Activated naive CD8-positive, alpha-beta T cell treated with anti-CD3 and anti-CD28 coated beads for 36 hours (primary cell): ENCODE measurements around the gene RBFOX1. TPM values are rescaled to one million over a fixed set of nuclear protein-coding genes. Genes with fewer than 3 reads are reported as not detected.

Experiments
- DNase-seq: peaks from one replicate; pipeline ENCODE4 v3.0.0; 2021
- H3K27ac Mint-ChIP-seq: one replicate; pipeline ENCODE4 v1.8.0; 2022; ENCODE audit warnings: mild to moderate bottlenecking, moderate library complexity, mixed read lengths
- H3K27me3 Mint-ChIP-seq: one replicate; pipeline ENCODE4 v1.8.0; 2022; ENCODE audit warnings: mild to moderate bottlenecking, mixed read lengths
- H3K36me3 Mint-ChIP-seq: one replicate; pipeline ENCODE4 v1.8.0; 2021; ENCODE audit warnings: mild to moderate bottlenecking, mixed read lengths
- H3K4me1 Mint-ChIP-seq: one replicate; pipeline ENCODE4 v1.8.0; 2021; ENCODE audit warnings: mixed read lengths
- H3K4me3 Mint-ChIP-seq: one replicate; pipeline ENCODE4 v1.8.0; 2022; ENCODE audit warnings: mild to moderate bottlenecking, moderate library complexity, mixed read lengths
- H3K9me3 Mint-ChIP-seq: one replicate; pipeline ENCODE4 v1.8.0; 2022; ENCODE audit warnings: mixed read lengths
- total RNA-seq, 2 experiments: library from RNA; stranded (reverse); gene quantifications; one replicate each; pipeline ENCODE4 v1.2.3, GENCODE V29; 2021

Gene RBFOX1
- total RNA-seq, 2 experiments from 2014 or later, result not detected

DNA sequence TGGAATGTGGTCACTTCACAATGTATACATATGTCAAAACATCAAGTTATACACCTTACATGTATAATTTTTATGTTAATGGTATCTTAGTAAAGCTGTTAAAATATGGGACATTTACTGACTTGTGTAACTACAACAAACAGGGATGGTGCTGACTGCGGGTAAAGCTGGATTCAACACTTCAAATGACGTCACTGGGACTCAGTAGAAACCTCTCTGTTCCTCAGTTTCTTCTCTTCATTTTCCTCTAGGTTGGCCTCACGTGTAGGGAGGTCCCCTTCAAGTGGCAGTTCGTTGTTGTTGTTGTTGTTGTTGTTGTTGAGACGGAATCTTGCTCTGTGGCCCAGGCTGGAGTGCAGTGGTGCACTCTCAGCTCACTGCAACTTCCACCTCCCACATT is 182.9 kb downstream of the RBFOX1 start:
- DNase-seq, result no peak
- H3K9me3 Mint-ChIP-seq, result peaks cover 5% of the 10 kb centered on the region
- no peaks in the 10 kb centered on the region for H3K27me3 Mint-ChIP-seq
- no peak overlapping the region for H3K4me3 Mint-ChIP-seq
- H3K36me3 Mint-ChIP-seq, result no peaks in the 10 kb centered on the region
- no peak overlapping the region for H3K27ac Mint-ChIP-seq
- no peaks in the 10 kb centered on the region for H3K4me1 Mint-ChIP-seq

DNA sequence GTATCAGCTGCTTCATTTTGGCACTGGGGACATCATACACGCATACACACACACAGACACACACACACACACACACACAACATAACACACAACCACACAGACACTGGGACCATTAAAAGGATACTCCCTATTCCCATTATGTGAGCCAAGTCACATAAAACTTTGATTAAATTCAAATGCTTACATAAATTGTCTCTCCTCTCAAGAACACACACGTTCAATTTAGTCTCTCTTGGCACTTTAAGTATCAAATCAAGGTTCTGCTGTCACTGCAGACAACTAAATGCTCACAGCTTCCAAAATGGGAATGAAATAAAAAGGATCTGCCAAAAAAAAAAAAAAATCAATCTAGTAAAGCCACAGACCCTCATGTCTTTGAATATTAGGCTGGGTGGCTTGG is 184.9 kb downstream of the RBFOX1 start:
- H3K4me1 Mint-ChIP-seq, result no peaks in the 10 kb centered on the region
- H3K4me3 Mint-ChIP-seq, result no peak overlapping the region
- H3K27ac Mint-ChIP-seq, result no peak overlapping the region
- no peaks in the 10 kb centered on the region for H3K27me3 Mint-ChIP-seq
- no peak for DNase-seq
- no peaks in the 10 kb centered on the region for H3K36me3 Mint-ChIP-seq
- H3K9me3 Mint-ChIP-seq, result peaks cover 4% of the 10 kb centered on the region

GRCh38 chr16:7518158-7518557 is 185.5 kb downstream of the RBFOX1 start:
- H3K27me3 Mint-ChIP-seq, result no peaks in the 10 kb centered on the region
- H3K27ac Mint-ChIP-seq, result no peak overlapping the region
- no peak overlapping the region for H3K4me3 Mint-ChIP-seq
- H3K36me3 Mint-ChIP-seq, result no peaks in the 10 kb centered on the region
- no peak for DNase-seq
- H3K4me1 Mint-ChIP-seq, result no peaks in the 10 kb centered on the region
- H3K9me3 Mint-ChIP-seq, result peaks cover 4% of the 10 kb centered on the region

- Mint-ChIP-seq H3K9me3 (no peaks in the 10 kb centered on the region), H3K27ac (no peak overlapping the region), H3K36me3 (no peaks in the 10 kb centered on the region), H3K4me3 (no peak overlapping the region), H3K4me1 (no peaks in the 10 kb centered on the region), H3K27me3 (no peaks in the 10 kb centered on the region)
- no peak for DNase-seq
Observed at GRCh38 chr16:7521834-7522233, 189.2 kb downstream of the RBFOX1 start.

GRCh38 chr16:7524419-7524818 is 191.8 kb downstream of the RBFOX1 start:
- H3K36me3 Mint-ChIP-seq, result no peaks in the 10 kb centered on the region
- peaks cover 2% of the 10 kb centered on the region for H3K9me3 Mint-ChIP-seq
- no peak overlapping the region for H3K27ac Mint-ChIP-seq
- no peaks in the 10 kb centered on the region for H3K4me1 Mint-ChIP-seq
- H3K27me3 Mint-ChIP-seq, result no peaks in the 10 kb centered on the region
- H3K4me3 Mint-ChIP-seq, result no peak overlapping the region
- DNase-seq, result no peak

DNA sequence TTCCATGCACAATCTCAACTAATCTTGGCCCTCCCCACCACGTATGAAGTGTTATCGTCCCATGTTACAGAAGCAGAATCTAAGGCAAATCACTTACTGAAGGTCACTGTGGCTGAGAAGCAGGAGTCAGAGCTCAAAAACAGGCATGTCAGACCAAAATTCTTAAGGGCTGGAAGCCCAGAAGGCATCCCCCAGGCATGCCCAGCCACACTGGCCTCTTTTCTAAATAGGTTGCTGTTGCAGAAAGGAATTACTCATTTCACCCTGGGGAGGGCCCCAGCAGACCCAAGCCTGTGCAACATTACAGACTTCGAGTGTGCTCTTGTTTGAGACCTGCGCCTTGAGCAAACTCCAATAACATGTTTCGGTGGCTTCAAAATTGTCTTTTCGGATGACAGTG is 194.1 kb downstream of the RBFOX1 start:
- H3K4me1 Mint-ChIP-seq, result no peaks in the 10 kb centered on the region
- no peaks in the 10 kb centered on the region for H3K27me3 Mint-ChIP-seq
- peaks cover 3% of the 10 kb centered on the region for H3K9me3 Mint-ChIP-seq
- H3K4me3 Mint-ChIP-seq, result no peak overlapping the region
- DNase-seq, result no peak
- H3K27ac Mint-ChIP-seq, result no peak overlapping the region
- no peaks in the 10 kb centered on the region for H3K36me3 Mint-ChIP-seq

DNA sequence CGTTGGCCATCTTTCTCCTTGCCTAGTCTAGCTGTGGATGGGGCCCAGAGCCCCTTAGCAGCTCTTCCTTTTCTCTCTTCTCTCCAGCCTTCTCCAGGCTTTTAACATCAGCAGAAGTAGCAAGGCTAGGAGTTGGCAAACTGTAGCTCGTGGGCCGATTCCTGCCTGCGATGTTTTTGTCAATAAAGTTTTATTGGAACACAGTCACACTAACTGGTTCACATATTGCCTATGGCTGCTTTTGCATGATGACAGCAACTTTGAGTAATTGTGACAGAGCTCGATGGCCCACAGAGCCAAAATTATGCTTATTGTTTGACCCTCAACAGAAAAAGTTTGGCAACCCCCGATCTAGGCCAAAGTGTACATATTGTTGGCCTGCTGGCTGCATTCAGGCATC is 199.9 kb downstream of the RBFOX1 start:
- Mint-ChIP-seq H3K27me3 (no peaks in the 10 kb centered on the region), H3K36me3 (no peaks in the 10 kb centered on the region), H3K9me3 (peaks cover 1% of the 10 kb centered on the region), H3K4me1 (no peaks in the 10 kb centered on the region), H3K27ac (no peak overlapping the region), H3K4me3 (no peak overlapping the region)
- DNase-seq, result no peak

- H3K36me3 Mint-ChIP-seq, result no peaks in the 10 kb centered on the region
- DNase-seq, result no peak
- peaks cover 1% of the 10 kb centered on the region for H3K9me3 Mint-ChIP-seq
- no peaks in the 10 kb centered on the region for H3K4me1 Mint-ChIP-seq
- no peak overlapping the region for H3K4me3 Mint-ChIP-seq
- no peaks in the 10 kb centered on the region for H3K27me3 Mint-ChIP-seq
- no peak overlapping the region for H3K27ac Mint-ChIP-seq
Observed at GRCh38 chr16:7534749-7535148, 202.1 kb downstream of the RBFOX1 start.

DNA sequence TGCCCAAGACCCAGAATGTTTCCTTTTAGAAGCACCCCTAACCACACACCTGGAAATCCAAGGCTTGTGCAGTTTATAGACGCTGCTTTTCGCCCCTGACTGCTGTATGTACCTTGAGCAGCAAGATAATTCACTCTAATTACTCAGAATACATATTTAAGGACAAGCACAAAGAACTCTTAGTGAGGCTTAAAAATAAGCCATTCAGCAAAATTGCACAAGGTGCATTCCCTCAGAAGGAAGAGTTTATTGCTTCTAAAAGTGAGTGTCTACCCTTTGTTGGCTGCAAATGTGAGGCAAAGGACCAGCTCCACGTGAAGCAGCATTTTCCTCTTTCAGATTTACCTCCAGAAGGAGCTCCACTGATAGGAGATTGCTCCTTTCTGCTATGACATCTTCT is 208.4 kb downstream of the RBFOX1 start:
- DNase-seq, result no peak
- Mint-ChIP-seq H3K36me3 (no peaks in the 10 kb centered on the region), H3K27ac (no peak overlapping the region), H3K27me3 (no peaks in the 10 kb centered on the region), H3K9me3 (no peaks in the 10 kb centered on the region), H3K4me1 (no peaks in the 10 kb centered on the region), H3K4me3 (no peak overlapping the region)

- Mint-ChIP-seq H3K27me3 (no peaks in the 10 kb centered on the region), H3K9me3 (no peaks in the 10 kb centered on the region), H3K4me1 (no peaks in the 10 kb centered on the region), H3K36me3 (no peaks in the 10 kb centered on the region), H3K27ac (no peak overlapping the region), H3K4me3 (no peak overlapping the region)
- no peak for DNase-seq
Observed at GRCh38 chr16:7545251-7545650, 212.6 kb downstream of the RBFOX1 start.

GRCh38 chr16:7546948-7547347 is 214.3 kb downstream of the RBFOX1 start:
- no peaks in the 10 kb centered on the region for H3K4me1 Mint-ChIP-seq
- no peaks in the 10 kb centered on the region for H3K36me3 Mint-ChIP-seq
- H3K27me3 Mint-ChIP-seq, result no peaks in the 10 kb centered on the region
- no peaks in the 10 kb centered on the region for H3K9me3 Mint-ChIP-seq
- no peak for DNase-seq
- H3K4me3 Mint-ChIP-seq, result no peak overlapping the region
- H3K27ac Mint-ChIP-seq, result no peak overlapping the region

DNA sequence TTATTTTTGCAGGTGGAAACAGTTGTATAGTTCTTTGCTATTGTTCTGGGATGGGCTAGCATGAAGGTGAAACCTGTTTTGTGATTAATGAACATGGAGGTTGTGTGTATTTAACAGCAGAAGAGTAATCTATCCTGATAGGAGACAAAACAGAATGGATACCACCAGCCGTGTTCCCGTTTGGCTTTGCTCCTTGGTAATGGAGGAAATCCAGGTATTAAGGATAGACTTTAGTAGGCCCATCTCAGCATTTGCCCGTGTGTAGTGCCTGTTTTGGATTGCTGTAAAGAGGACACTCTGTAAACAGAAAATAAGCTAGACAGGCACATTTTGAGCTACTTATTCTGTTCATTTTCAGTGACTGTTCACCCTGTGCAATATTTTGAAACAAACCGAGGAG is 215.1 kb downstream of the RBFOX1 start:
- Mint-ChIP-seq H3K9me3 (no peaks in the 10 kb centered on the region), H3K4me1 (no peaks in the 10 kb centered on the region), H3K27ac (no peak overlapping the region), H3K4me3 (no peak overlapping the region), H3K36me3 (no peaks in the 10 kb centered on the region), H3K27me3 (no peaks in the 10 kb centered on the region)
- no peak for DNase-seq

DNA sequence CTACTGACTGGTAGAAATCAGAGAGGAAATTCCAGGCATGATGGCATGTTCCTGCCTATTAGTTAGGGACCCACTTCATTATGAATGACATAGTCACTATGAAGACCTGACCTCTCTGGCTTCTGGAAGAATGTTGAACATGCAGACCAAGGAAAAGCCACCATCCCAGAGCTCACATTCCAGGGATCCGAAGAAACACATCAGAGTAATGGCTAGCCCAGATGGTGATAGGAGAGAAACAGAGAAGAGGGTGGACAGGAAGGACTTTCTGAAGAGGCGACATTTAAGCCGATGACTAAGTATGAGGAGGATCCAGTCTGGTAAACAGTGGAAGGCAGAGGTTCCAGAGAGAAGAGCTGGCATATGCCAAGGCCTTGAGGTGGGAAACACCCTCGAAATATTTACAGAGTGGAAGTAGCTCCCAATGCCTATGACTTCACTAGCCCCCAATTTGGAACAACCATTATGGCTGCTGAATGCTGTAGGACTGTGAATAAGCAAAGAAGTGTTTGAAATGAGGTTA is 216.2 kb downstream of the RBFOX1 start:
- Mint-ChIP-seq H3K27ac (no peak overlapping the region), H3K9me3 (no peaks in the 10 kb centered on the region), H3K27me3 (no peaks in the 10 kb centered on the region), H3K4me3 (no peak overlapping the region), H3K36me3 (no peaks in the 10 kb centered on the region), H3K4me1 (no peaks in the 10 kb centered on the region)
- no peak for DNase-seq

DNA sequence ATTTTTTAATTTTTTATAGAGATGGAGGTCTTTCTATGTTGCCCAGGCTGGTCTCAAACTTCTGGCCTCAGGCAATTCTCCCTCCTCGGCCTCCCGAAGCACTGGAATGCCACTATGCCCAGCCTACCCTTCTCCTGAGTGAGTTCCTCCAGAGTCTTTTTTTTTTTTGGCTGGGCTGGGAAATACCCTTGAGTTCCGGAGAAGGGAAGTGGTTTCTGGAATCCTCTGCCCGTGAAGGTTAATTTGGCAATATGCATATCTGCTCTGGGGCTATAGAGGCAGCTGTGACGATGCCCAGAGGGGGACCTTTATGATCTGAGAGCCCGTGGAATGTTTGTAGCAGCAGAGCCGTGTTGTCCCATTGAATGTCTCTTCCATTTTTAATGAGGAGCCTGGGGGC is 217.5 kb downstream of the RBFOX1 start:
- Mint-ChIP-seq H3K4me3 (no peak overlapping the region), H3K36me3 (no peaks in the 10 kb centered on the region), H3K27ac (no peak overlapping the region), H3K27me3 (no peaks in the 10 kb centered on the region), H3K9me3 (no peaks in the 10 kb centered on the region), H3K4me1 (no peaks in the 10 kb centered on the region)
- no peak for DNase-seq

DNA sequence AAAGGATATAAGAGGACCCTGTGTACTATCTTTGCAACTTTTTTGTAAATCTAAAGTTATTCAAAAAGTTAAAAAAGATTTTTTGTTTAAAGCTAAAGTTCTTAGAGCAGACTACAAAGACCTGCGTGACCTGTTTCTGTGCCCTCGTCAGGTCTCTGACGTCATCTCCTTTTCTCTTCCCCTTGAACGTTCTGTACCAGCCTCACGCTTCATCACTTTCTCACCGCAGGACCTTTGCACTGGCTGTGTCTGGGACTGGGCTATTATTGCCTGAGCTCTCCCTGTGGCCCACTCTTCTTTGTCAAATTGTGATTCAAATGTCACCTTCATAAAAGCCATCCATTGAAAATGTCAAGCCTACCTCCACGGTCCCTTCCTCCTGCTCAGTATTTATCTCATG is 222.8 kb downstream of the RBFOX1 start:
- Mint-ChIP-seq H3K27me3 (no peaks in the 10 kb centered on the region), H3K4me3 (no peak overlapping the region), H3K27ac (no peak overlapping the region), H3K36me3 (no peaks in the 10 kb centered on the region), H3K4me1 (no peaks in the 10 kb centered on the region), H3K9me3 (peaks cover 2% of the 10 kb centered on the region)
- no peak for DNase-seq

DNA sequence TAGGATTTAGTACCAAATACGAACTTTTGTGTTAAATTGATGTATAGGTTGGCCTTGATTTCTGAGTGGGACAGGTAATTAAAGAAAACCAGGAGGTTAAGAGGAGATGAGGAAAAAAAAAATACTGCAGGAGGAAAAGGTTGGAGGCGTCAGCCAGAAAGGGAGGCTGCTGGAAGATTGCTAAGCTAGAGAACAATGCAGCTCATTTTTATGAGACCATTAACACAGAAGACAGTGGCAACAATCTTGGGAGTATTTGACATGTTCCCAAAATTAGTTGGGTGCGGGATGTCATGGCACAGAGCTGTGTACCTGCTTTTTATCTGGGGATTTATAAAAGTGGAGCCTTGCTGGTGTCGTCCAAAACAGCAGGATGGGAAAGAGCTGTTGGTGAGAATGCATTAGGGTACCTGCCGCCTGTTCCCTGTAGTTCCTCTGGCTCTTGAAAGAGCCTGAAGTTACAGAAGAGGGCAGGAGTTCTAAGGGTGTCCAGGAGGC is 229.3 kb downstream of the RBFOX1 start:
- H3K9me3 Mint-ChIP-seq, result no peaks in the 10 kb centered on the region

DNA sequence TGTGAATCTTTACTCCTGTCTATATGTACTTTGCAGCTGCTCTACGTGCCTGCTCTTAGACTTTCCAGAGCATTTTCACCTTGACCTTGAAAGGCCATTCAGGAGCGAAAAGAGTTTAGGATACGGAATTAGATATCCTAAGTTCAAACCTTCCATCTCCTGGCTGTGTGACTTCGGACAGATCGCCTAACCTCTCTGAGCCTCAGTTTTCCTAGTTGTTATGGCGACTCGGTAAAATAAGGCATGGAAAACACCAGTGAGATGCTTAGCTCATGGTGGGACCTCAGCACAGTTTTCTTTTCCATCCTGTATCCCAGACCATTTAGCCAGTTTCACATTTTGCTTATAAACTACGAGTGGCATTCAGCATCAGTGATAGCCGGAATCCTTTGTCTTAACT is 233.7 kb downstream of the RBFOX1 start:
- Mint-ChIP-seq H3K4me1 (no peaks in the 10 kb centered on the region), H3K27me3 (no peaks in the 10 kb centered on the region), H3K27ac (no peak overlapping the region)

More for the DNA sequence above, 229.3 kb downstream of the RBFOX1 start:
- DNase-seq, result no peak
- Mint-ChIP-seq H3K27me3 (no peaks in the 10 kb centered on the region), H3K4me1 (no peaks in the 10 kb centered on the region), H3K27ac (no peak overlapping the region), H3K4me3 (no peak overlapping the region), H3K36me3 (no peaks in the 10 kb centered on the region)

More for the DNA sequence above, 233.7 kb downstream of the RBFOX1 start:
- Mint-ChIP-seq H3K9me3 (no peaks in the 10 kb centered on the region), H3K36me3 (no peaks in the 10 kb centered on the region), H3K4me3 (no peak overlapping the region)
- no peak for DNase-seq
